Loucy (cell line): ENCODE results near the gene APRT.

ENCODE experiments used
- H2AFZ ChIP-seq: fragments of 200-600 bp; sonication (generic); 2 replicates; pipeline ENCODE4 v1.6.0; 2016; ENCODE audit warnings: antibody characterized with exemption, mild to moderate bottlenecking, low read length, moderate library complexity
- H3F3A ChIP-seq: fragments of 200-600 bp; 2 replicates; pipeline ENCODE4 v1.6.0; 2016; ENCODE audit warnings: antibody characterized with exemption, low read depth, mild to moderate bottlenecking
- H3K27me3 ChIP-seq: fragments of 200-600 bp; sonication (generic); 2 replicates; pipeline ENCODE4 v1.6.1; 2014; ENCODE audit warnings: low read length, mild to moderate bottlenecking; ENCODE audit not compliant: insufficient read depth, poor library complexity, severe bottlenecking
- H3K36me3 ChIP-seq: fragments of 200-600 bp; sonication (generic); 2 replicates; pipeline ENCODE4 v1.6.1; 2016; ENCODE audit warnings: low read length; ENCODE audit not compliant: insufficient read depth
- H3K4me1 ChIP-seq: fragments of 200-600 bp; sonication (generic); 2 replicates; pipeline ENCODE4 v1.5.1; 2014; ENCODE audit warnings: low read length, mild to moderate bottlenecking; ENCODE audit not compliant: insufficient read depth, poor library complexity, severe bottlenecking
- H3K4me2 ChIP-seq: fragments of 200-600 bp; sonication (generic); 2 replicates; pipeline ENCODE4 v1.6.0; 2014; ENCODE audit warnings: antibody characterized with exemption, low read length, low read depth, mild to moderate bottlenecking; ENCODE audit not compliant: poor library complexity, severe bottlenecking
- H3K4me3 ChIP-seq: fragments of 200-600 bp; sonication (generic); 2 replicates; pipeline ENCODE4 v1.5.1; 2014; ENCODE audit warnings: low read length, mild to moderate bottlenecking, mixed read lengths; ENCODE audit not compliant: poor library complexity, severe bottlenecking
- H3K79me2 ChIP-seq: fragments of 200-600 bp; sonication (generic); 2 replicates; pipeline ENCODE4 v1.6.1; 2014; ENCODE audit warnings: low read length; ENCODE audit not compliant: insufficient read depth
- H3K9ac ChIP-seq: fragments of 200-600 bp; sonication (generic); 2 replicates; pipeline ENCODE4 v1.6.0; 2014; ENCODE audit warnings: mild to moderate bottlenecking, low read depth, low read length, moderate library complexity; ENCODE audit not compliant: poor library complexity, severe bottlenecking
- H3K9me2 ChIP-seq: fragments of 200-600 bp; sonication (generic); replicated peaks from 2 replicates; pipeline ENCODE4 v1.6.1; 2016; ENCODE audit warnings: low read depth, low read length, mixed read lengths
- H3K9me3 ChIP-seq: fragments of 200-600 bp; sonication (generic); 2 replicates; pipeline ENCODE4 v1.6.1; 2014; ENCODE audit warnings: mild to moderate bottlenecking, antibody characterized with exemption, low read length, low read depth; ENCODE audit not compliant: insufficient read depth
- H4K20me1 ChIP-seq: fragments of 200-600 bp; sonication (generic); 2 replicates; pipeline ENCODE4 v1.6.0; 2014; ENCODE audit warnings: antibody characterized with exemption, low read length, mild to moderate bottlenecking; ENCODE audit not compliant: insufficient read depth, poor library complexity, severe bottlenecking
- EZH2phosphoT487 ChIP-seq: fragments of 200-600 bp; IDR thresholded peaks from 2 replicates; pipeline ENCODE4 v1.6.1; 2018; ENCODE audit warnings: antibody characterized with exemption, mild to moderate bottlenecking, moderate library complexity, borderline replicate concordance
- TF ChIP-seq, protein P1 (sequence below): fragments of 200-600 bp; sonication (generic); conservative IDR thresholded peaks from 2 replicates; pipeline ENCODE4 v1.5.1; 2014; ENCODE audit warnings: mild to moderate bottlenecking, antibody characterized with exemption, low read length

APRT gene

DNA sequence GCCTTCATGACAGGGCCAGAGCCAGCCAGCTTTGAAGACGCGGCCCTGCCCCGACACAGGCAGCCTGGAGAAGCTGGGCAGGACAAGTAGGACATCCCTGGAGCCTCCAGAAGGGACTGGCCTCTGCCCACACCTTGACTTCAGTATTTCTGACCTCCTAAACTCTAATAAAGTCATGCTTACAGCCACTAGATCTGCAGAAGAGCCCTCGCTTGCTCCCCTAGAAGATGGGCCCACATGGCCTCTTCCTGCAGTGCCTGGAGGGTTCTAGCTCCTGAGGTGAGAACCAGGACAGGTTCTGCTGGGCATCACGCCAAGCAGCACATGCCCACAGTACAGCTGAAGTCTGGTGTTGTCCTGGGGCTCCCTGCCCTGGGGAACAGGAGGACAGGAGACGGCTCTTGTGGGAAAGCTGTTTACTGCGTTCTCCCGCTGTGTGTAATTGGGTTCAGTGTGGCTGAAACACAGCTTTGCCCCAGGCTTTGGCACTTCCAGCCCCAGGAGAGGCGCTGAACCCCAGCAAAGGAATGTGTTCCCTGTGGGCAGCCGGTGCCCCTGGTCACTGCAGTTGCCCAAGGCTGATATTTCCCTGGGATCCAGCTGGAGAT is 2.6 kb downstream of the APRT start:
- no peak overlapping the region for H3K4me3 ChIP-seq
- no peaks in the 10 kb centered on the region for H3K9me3 ChIP-seq
- H3K9me2 ChIP-seq, result no peaks in the 10 kb centered on the region
- peak overlapping the region; percentile 90 for H3K4me2 ChIP-seq
- H3K4me1 ChIP-seq, result no peaks in the 10 kb centered on the region
- no peaks in the 10 kb centered on the region for H3F3A ChIP-seq
- H4K20me1 ChIP-seq, result peaks cover 59% of the 10 kb centered on the region
- peaks cover 22% of the 10 kb centered on the region; the same call in 1 of the 2 replicates for H3K36me3 ChIP-seq
- TF ChIP-seq EZH2phosphoT487, result no peak
- TF ChIP-seq, protein P1, sequence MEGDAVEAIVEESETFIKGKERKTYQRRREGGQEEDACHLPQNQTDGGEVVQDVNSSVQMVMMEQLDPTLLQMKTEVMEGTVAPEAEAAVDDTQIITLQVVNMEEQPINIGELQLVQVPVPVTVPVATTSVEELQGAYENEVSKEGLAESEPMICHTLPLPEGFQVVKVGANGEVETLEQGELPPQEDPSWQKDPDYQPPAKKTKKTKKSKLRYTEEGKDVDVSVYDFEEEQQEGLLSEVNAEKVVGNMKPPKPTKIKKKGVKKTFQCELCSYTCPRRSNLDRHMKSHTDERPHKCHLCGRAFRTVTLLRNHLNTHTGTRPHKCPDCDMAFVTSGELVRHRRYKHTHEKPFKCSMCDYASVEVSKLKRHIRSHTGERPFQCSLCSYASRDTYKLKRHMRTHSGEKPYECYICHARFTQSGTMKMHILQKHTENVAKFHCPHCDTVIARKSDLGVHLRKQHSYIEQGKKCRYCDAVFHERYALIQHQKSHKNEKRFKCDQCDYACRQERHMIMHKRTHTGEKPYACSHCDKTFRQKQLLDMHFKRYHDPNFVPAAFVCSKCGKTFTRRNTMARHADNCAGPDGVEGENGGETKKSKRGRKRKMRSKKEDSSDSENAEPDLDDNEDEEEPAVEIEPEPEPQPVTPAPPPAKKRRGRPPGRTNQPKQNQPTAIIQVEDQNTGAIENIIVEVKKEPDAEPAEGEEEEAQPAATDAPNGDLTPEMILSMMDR, result no peak
- H3K9ac ChIP-seq, result no peak overlapping the region
- H3K79me2 ChIP-seq, result peaks cover 66% of the 10 kb centered on the region
- no peak overlapping the region for H2AFZ ChIP-seq
- H3K27me3 ChIP-seq, result no peaks in the 10 kb centered on the region

DNA sequence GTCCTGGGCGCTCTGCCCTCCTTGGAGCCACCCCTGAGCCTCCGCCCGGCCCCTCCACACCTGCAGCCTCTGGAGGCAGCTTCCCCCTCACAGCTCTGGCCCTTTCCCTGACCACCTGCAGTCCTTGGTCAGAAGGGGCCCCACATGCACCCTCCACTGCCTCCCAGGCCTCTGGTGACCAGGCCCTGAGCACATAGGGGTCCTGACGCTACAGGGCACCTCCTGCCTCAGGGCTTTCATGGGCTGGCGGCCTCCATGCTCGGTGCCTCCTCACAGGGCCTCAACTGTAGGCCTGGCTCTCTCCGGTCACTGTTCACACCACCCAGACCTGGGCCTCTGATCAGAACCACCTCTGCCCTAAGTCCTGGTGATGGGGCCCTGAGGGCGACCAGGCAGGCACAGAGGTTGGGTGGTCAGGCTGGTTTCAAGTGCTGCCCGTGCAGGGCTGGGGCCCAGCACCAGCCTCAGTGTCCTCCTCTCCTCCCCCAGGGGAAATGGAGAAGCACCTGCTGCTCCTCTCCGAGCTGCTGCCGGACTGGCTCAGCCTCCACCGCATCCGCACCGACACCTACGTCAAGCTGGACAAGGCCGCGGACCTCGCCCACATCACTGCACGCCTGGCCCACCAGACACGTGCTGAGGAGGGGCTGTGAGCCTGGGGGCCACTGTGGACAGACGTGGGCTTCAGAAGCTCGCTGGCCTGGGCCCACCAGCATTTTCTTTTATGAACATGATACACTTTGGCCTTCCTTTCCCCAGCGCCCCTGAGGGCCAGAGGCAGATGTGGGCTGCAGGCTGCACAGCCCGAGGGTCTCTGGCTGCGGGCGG is 3.9 kb downstream of the APRT start:
- Histone ChIP-seq H3F3A (no peaks in the 10 kb centered on the region), H3K4me3 (no peak overlapping the region), H3K9ac (no peak overlapping the region), H3K27me3 (no peaks in the 10 kb centered on the region), H3K36me3 (peaks cover 22% of the 10 kb centered on the region; the same call in 1 of the 2 replicates), H3K9me3 (no peaks in the 10 kb centered on the region), H3K4me1 (no peaks in the 10 kb centered on the region), H3K79me2 (peaks cover 70% of the 10 kb centered on the region), H3K4me2 (no peak overlapping the region), H3K9me2 (no peaks in the 10 kb centered on the region), H2AFZ (no peak overlapping the region), H4K20me1 (peaks cover 59% of the 10 kb centered on the region)
- TF ChIP-seq EZH2phosphoT487, result no peak
- TF ChIP-seq, protein P1, result no peak

DNA sequence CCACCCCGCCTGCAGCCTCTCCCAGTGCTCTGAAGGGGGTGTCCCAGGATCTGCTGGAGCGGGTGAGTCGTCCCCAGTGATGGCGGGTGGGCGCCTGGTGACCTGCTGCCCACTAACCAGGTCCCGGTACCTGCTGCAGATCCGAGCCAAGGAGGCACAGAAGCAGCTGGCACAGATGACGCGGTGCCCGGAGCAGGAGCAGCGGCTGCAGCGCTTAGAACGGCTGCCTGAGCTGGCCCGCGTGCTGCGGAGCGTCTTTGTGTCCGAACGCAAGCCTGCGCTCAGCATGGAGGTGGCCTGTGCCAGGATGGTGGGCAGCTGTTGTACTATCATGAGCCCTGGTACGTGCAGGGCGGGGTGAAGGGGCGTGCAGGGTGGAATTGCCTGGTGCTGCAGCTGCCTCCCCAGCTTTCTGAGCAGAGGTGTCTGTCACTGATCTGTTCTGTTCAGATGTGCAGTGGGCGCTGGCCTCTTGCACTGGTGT is 4.5 kb downstream of the APRT start:
- Histone ChIP-seq H3K79me2 (peaks cover 71% of the 10 kb centered on the region), H3F3A (no peaks in the 10 kb centered on the region), H3K9me2 (no peaks in the 10 kb centered on the region), H3K4me1 (no peaks in the 10 kb centered on the region), H3K9me3 (no peaks in the 10 kb centered on the region), H2AFZ (no peak overlapping the region), H4K20me1 (peaks cover 59% of the 10 kb centered on the region), H3K4me2 (no peak overlapping the region), H3K4me3 (no peak overlapping the region), H3K27me3 (no peaks in the 10 kb centered on the region), H3K9ac (no peak overlapping the region), H3K36me3 (peaks cover 22% of the 10 kb centered on the region; the same call in 1 of the 2 replicates)
- no peak for TF ChIP-seq EZH2phosphoT487
- TF ChIP-seq, protein P1, result no peak
